C4-2B (cell line): Measurements from ENCODE around the gene DCAF8L2.

Source experiments
- H3K27ac ChIP-seq: fragments of 450-650 bp; 2 replicates; pipeline ENCODE4 v1.5.1; 2017
- ZFX ChIP-seq: fragments of 450-650 bp; IDR thresholded peaks from 2 replicates; pipeline ENCODE4 v1.6.1; 2017
- TF ChIP-seq, protein P1 (sequence below): fragments of 450-650 bp; conservative IDR thresholded peaks from 2 replicates; pipeline ENCODE4 v1.5.1; 2017; ENCODE audit warnings: mild to moderate bottlenecking

Gene DCAF8L2

DNA sequence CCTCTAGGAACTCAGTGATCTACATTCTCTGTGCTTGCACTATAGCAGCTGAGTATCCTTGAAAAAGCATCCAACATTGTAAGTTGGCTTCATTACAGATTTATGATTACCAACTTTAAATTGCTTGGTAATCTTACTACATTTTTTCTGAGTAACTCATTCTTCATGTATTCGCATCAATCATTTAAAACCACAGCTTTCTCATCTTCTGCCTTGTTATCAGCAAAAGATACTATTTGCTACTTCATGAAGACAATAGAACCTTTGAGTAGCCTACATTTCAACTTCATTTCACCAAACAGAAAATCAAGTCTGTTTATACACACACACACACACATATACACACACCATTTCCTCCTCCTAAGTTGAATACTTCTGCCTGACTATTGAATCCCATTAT lies 6.2 kb upstream of the DCAF8L2 start:
- H3K27ac ChIP-seq, result no peak overlapping the region
- TF ChIP-seq ZFX, result no peak
- TF ChIP-seq, protein P1, sequence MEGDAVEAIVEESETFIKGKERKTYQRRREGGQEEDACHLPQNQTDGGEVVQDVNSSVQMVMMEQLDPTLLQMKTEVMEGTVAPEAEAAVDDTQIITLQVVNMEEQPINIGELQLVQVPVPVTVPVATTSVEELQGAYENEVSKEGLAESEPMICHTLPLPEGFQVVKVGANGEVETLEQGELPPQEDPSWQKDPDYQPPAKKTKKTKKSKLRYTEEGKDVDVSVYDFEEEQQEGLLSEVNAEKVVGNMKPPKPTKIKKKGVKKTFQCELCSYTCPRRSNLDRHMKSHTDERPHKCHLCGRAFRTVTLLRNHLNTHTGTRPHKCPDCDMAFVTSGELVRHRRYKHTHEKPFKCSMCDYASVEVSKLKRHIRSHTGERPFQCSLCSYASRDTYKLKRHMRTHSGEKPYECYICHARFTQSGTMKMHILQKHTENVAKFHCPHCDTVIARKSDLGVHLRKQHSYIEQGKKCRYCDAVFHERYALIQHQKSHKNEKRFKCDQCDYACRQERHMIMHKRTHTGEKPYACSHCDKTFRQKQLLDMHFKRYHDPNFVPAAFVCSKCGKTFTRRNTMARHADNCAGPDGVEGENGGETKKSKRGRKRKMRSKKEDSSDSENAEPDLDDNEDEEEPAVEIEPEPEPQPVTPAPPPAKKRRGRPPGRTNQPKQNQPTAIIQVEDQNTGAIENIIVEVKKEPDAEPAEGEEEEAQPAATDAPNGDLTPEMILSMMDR, result no peak

DNA sequence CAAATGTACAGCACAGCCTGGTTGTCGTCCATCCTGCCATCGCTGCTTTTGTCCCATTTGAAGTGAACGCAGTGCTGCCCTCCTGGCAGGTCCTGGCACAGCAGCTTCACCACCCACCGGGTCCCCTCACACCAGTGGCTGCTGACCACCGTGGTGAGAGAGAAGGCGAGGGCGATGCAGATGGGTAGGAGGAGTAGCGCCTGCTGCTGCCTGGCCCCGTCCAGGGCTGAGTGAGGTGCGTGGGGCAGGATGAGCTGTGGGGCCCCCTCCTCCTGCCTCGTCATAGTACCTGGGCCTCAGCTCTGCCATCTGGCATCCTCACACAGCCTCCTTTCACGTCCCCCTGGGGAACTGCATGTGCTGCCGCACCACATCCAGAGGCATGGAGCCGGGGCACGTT lies 1.8 kb downstream of the DCAF8L2 start:
- no peak overlapping the region for H3K27ac ChIP-seq
- TF ChIP-seq ZFX, result no peak
- TF ChIP-seq, protein P1, result no peak

DNA sequence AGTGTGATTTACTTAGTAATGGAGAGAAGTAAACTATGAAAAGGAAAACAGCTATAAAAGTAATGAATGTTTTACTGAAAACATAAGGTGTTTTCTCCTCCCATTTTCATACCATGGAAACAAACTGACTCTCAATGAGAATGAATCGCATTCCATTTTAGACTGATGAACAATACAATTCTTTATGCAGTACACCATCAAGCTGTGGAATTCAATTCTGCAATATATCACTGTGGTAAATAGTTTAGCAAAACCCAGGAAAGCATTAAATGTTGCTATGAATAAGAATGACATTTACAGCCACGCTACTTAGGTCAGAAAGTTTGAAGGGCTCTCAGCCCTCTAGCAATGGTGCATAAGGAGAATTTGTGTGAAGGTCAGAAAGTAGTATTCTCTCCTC lies 7.4 kb downstream of the DCAF8L2 start:
- TF ChIP-seq, protein P1, result no peak
- no peak for TF ChIP-seq ZFX
- no peak overlapping the region for H3K27ac ChIP-seq

GRCh38 chrX:27598312-27598711 lies 8.2 kb downstream of the DCAF8L2 start:
- no peak overlapping the region for H3K27ac ChIP-seq
- TF ChIP-seq ZFX, result no peak
- TF ChIP-seq, protein P1, result no peak

DNA sequence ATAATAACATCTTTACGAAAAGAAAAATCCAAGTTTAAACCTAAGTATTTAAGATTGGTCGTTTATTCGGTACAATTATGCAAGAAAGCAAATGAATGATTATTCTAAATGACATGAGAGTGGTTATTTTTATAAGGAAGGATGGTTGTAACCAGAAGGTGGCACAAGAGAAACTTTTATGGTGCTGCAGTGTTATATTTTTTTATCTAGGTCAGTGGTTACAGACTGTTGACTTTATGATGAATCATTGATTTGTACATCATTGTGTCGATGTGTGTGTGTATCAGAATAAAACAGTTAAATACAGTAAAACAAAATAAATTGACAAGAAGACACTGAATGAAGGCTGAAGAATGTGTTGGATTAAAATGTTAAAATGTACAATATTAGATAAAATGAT lies 9.8 kb downstream of the DCAF8L2 start:
- no peak overlapping the region for H3K27ac ChIP-seq

GRCh38 chrX:27600686-27601085 lies 10.5 kb downstream of the DCAF8L2 start:
- no peak for TF ChIP-seq ZFX
- TF ChIP-seq, protein P1, result no peak

More for the DNA sequence above, 9.8 kb downstream of the DCAF8L2 start:
- TF ChIP-seq, protein P1, result peak; percentile 35
- TF ChIP-seq ZFX, result no peak

DNA sequence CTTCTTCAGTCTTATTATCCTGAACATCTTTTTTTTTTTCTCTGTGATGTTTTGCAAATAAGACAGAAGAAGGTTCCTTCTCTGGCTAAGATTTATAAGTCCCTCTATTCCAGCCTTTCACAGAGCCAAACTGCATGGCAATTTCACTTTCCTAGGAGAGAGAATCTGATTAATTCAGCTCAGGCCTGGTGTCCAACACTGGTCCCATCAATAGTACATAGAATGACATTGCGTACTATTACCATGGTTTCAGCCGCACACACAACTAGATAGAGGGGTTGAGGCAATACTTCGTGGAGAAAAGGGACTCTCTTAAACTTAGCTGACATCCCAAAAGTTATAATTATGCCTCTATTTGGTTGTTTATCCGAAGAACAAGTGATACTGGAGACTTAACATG lies 18.5 kb downstream of the DCAF8L2 start:
- no peak overlapping the region for H3K27ac ChIP-seq
- TF ChIP-seq ZFX, result no peak
- TF ChIP-seq, protein P1, result no peak

More at GRCh38 chrX:27600686-27601085, 10.5 kb downstream of the DCAF8L2 start:
- H3K27ac ChIP-seq, result no peak overlapping the region
